ENCODE data around the gene GPR68.
A peak's percentile ranks its signal among the peaks of the same experiment; 100 is the strongest.
"Not testable (repeated sequence)": the region's sequence is repeated elsewhere in the genome, so short reads cannot be mapped to it uniquely, and the experiment has no call there.

The GPR68 gene

GRCh38 chr14:91254461-91254860 is 10.0 kb upstream of the GPR68 start:
- Histone ChIP-seq H3K4me3 (ENCODE audit: low read depth in 1 of 2, low read length in 2 of 2) (no peak overlapping the region), H3K27ac (ENCODE audit: low read depth, low read length) (no peak overlapping the region), H3K4me1 (ENCODE audit: control insufficient read depth in 1 of 2, insufficient read depth in 2 of 2, low read length in 2 of 2) (peaks cover 32 to 42% of the 10 kb centered on the region in 2 donors), H3K27me3 (ENCODE audit: control insufficient read depth in 1 of 2, insufficient read depth in 2 of 2, low read length in 2 of 2) (peaks cover 0 to 7% of the 10 kb centered on the region in 2 donors), H3K9ac (ENCODE audit: low read depth in 1 of 2, low read length in 2 of 2) (no peak overlapping the region), H3K9me3 (ENCODE audit: control insufficient read depth in 1 of 2, low read length in 2 of 2) (no peaks in the 10 kb centered on the region), H3K36me3 (ENCODE audit: control insufficient read depth in 1 of 2, insufficient read depth in 2 of 2, low read length in 2 of 2) (no peaks in the 10 kb centered on the region)

DNA sequence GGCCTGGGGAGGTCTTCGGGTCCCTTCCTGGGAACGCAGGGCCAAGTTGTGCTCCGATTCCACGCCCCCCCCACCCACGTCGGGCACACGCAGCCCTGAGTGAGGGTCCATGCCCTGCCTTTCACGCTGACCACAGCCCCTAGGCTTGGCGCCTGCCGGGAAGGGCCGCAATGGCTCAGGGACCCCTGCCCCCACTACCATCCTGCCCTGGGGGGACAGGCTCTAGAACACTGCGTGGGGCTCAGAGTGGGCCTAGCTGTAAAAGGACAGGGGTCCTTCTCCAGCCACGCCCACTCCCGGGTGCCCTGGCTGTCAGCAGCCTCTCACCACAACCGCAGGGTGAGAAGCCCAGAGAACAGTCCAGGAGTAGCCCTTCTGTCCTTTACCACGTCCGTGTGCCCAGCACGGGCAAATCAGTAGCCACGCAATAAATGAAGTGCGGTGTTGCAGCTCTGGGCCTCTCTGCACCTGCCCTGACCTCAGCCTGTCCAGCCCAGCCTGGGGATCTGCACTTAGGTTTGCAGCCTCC is 9.4 kb upstream of the GPR68 start:
- H3K27me3 ChIP-seq (ENCODE audit: control insufficient read depth in 1 of 2, insufficient read depth in 2 of 2, low read length in 2 of 2): peaks cover 0 to 7% of the 10 kb centered on the region in 2 donors
- no peak overlapping the region for H3K27ac ChIP-seq (ENCODE audit: low read depth, low read length)
- no peaks in the 10 kb centered on the region for H3K36me3 ChIP-seq (ENCODE audit: control insufficient read depth in 1 of 2, insufficient read depth in 2 of 2, low read length in 2 of 2)
- peak overlapping the region; percentile 57 to 66 for H3K4me3 ChIP-seq (ENCODE audit: low read depth in 1 of 2, low read length in 2 of 2)
- H3K9ac ChIP-seq (ENCODE audit: low read depth in 1 of 2, low read length in 2 of 2): peak overlapping the region in 1 of 2 donors; percentile 35
- peaks cover 32 to 42% of the 10 kb centered on the region in 2 donors for H3K4me1 ChIP-seq (ENCODE audit: control insufficient read depth in 1 of 2, insufficient read depth in 2 of 2, low read length in 2 of 2)
- no peaks in the 10 kb centered on the region for H3K9me3 ChIP-seq (ENCODE audit: control insufficient read depth in 1 of 2, low read length in 2 of 2)

- Histone ChIP-seq H3K9me3 (ENCODE audit: control insufficient read depth in 1 of 2, low read length in 2 of 2) (no peaks in the 10 kb centered on the region), H3K4me1 (ENCODE audit: control insufficient read depth in 1 of 2, insufficient read depth in 2 of 2, low read length in 2 of 2) (peaks cover 32 to 42% of the 10 kb centered on the region in 2 donors), H3K36me3 (ENCODE audit: control insufficient read depth in 1 of 2, insufficient read depth in 2 of 2, low read length in 2 of 2) (no peaks in the 10 kb centered on the region), H3K27ac (ENCODE audit: low read depth, low read length) (no peak overlapping the region), H3K4me3 (ENCODE audit: low read depth in 1 of 2, low read length in 2 of 2) (peak overlapping the region; percentile 66), H3K9ac (ENCODE audit: low read depth in 1 of 2, low read length in 2 of 2) (peak overlapping the region; percentile 35 to 57), H3K27me3 (ENCODE audit: control insufficient read depth in 1 of 2, insufficient read depth in 2 of 2, low read length in 2 of 2) (peaks cover 0 to 7% of the 10 kb centered on the region in 2 donors)
Observed at GRCh38 chr14:91252871-91253794, 8.6 kb upstream of the GPR68 start.

- no peaks in the 10 kb centered on the region for H3K36me3 ChIP-seq (ENCODE audit: control insufficient read depth in 1 of 2, insufficient read depth in 2 of 2, low read length in 2 of 2)
- H3K27ac ChIP-seq (ENCODE audit: low read depth, low read length): peak overlapping the region; percentile 17
- no peak overlapping the region for H3K4me3 ChIP-seq (ENCODE audit: low read depth in 1 of 2, low read length in 2 of 2)
- peaks cover 28 to 32% of the 10 kb centered on the region in 2 donors for H3K4me1 ChIP-seq (ENCODE audit: control insufficient read depth in 1 of 2, insufficient read depth in 2 of 2, low read length in 2 of 2)
- no peak overlapping the region for H3K9ac ChIP-seq (ENCODE audit: low read depth in 1 of 2, low read length in 2 of 2)
- H3K9me3 ChIP-seq (ENCODE audit: control insufficient read depth in 1 of 2, low read length in 2 of 2): no peaks in the 10 kb centered on the region
- peaks cover 0 to 7% of the 10 kb centered on the region in 2 donors for H3K27me3 ChIP-seq (ENCODE audit: control insufficient read depth in 1 of 2, insufficient read depth in 2 of 2, low read length in 2 of 2)
Observed at GRCh38 chr14:91250912-91251311, 6.4 kb upstream of the GPR68 start.

DNA sequence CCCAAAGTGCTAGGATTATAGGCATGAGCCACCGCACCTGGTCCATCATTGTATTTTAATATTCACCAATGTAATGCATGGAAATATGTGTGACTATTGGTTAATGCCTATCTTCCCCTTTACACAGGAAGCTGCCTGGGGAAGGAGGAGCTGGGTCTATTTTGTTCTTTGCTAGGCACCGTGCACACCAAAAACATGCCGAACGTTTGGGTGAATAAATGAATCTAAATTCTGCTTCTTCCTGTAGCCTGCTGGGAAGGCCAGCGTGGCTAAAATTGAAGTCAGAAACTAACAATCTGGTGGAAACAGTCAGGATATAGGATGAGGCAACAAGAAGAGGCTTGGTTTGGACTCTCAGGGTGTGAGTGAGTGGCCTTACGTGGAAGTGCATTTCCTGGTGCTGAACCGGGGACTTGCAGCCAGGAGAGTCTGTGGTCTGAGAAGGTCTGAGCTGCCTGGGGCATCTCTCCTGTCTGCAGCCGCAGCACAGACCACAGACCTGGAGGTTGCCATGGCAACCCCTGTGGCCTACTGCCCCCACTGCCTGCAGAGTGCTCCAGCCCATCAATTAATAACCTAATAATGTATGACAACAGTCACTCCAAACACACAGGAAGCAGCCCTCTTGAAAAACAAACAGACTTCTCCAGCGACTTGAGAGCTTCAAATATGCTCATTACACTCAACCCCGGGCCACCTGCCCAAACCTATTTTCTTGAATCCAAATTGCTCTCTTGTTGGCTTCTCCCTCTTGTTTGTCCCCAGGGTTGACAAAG is 5.5 kb upstream of the GPR68 start:
- Histone ChIP-seq H3K27me3 (ENCODE audit: control insufficient read depth in 1 of 2, insufficient read depth in 2 of 2, low read length in 2 of 2) (peaks cover 0 to 7% of the 10 kb centered on the region in 2 donors), H3K9ac (ENCODE audit: low read depth in 1 of 2, low read length in 2 of 2) (no peak overlapping the region), H3K27ac (ENCODE audit: low read depth, low read length) (peak overlapping the region; percentile 17), H3K36me3 (ENCODE audit: control insufficient read depth in 1 of 2, insufficient read depth in 2 of 2, low read length in 2 of 2) (no peaks in the 10 kb centered on the region), H3K9me3 (ENCODE audit: control insufficient read depth in 1 of 2, low read length in 2 of 2) (no peaks in the 10 kb centered on the region), H3K4me3 (ENCODE audit: low read depth in 1 of 2, low read length in 2 of 2) (no peak overlapping the region), H3K4me1 (ENCODE audit: control insufficient read depth in 1 of 2, insufficient read depth in 2 of 2, low read length in 2 of 2) (peaks cover 28 to 32% of the 10 kb centered on the region in 2 donors)

DNA sequence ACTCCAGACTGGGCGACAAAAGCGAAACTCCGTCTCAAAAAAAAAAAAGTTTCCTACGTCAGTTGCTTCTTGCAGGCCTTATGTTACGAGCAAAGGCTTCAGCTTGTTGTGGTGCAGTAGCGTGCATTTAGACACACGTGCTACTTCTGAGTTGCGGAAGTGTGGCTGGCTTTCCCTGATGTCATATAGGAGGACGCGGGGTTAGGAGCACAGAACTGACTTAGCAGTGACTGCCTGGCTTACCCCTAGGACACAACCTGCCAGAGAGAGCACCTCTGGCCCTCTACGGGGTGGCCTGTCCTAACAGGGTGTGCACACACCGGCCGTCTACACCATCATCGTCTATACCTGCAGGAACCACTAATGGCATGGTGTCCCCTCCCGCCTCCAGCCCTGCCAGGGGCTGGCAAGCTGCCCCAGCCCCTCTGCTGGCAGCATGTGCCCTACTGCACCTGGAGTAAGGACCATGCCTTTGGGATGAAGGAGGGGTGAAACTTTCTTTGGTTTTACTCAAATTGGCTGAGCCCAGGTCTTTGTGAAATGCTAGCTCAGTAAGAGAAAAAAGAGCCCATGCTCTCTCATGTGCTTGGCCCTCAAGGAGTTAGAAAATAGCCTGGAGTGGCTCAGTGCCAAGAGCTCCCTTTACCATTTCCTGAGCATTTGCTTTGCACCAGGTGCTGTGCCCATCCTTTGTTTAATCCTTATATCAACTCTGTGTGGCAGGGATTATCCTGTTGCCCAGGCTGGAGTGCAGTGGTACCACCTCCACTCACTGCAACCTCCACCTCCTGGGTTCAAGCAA is 1.7 kb upstream of the GPR68 start:
- Histone ChIP-seq H3K4me3 (ENCODE audit: low read depth in 1 of 2, low read length in 2 of 2) (no peak overlapping the region), H3K9me3 (ENCODE audit: control insufficient read depth in 1 of 2, low read length in 2 of 2) (no peaks in the 10 kb centered on the region), H3K36me3 (ENCODE audit: control insufficient read depth in 1 of 2, insufficient read depth in 2 of 2, low read length in 2 of 2) (no peaks in the 10 kb centered on the region), H3K27ac (ENCODE audit: low read depth, low read length) (no peak overlapping the region), H3K4me1 (ENCODE audit: control insufficient read depth in 1 of 2, insufficient read depth in 2 of 2, low read length in 2 of 2) (peaks cover 20 to 40% of the 10 kb centered on the region in 2 donors), H3K9ac (ENCODE audit: low read depth in 1 of 2, low read length in 2 of 2) (no peak overlapping the region), H3K27me3 (ENCODE audit: control insufficient read depth in 1 of 2, insufficient read depth in 2 of 2, low read length in 2 of 2) (no peaks in the 10 kb centered on the region)

DNA sequence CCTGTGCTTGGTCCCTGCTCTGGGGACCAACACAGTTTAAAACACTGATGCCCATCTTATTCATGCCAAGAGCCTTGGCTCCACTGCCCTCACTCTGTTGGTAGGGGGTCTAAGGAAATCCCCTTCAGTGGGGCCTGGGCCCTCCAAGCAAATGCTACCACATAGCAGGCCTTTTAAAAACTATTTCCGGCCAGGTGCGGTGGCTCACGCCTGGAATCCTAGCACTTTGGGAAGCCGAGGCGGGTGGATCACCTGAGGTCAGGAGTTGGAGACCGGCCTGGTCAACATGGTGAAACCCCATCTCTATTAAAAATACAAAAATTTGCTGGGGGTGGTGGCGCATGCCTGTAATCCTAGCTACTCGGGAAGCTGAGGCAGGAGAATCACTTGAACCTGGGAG is 1.1 kb upstream of the GPR68 start:
- not testable (repeated sequence) for H3K27me3 ChIP-seq (ENCODE audit: control insufficient read depth in 1 of 2, insufficient read depth in 2 of 2, low read length in 2 of 2); H3K27ac ChIP-seq (ENCODE audit: low read depth, low read length); H3K9ac ChIP-seq (ENCODE audit: low read depth in 1 of 2, low read length in 2 of 2); H3K4me3 ChIP-seq (ENCODE audit: low read depth in 1 of 2, low read length in 2 of 2); H3K36me3 ChIP-seq (ENCODE audit: control insufficient read depth in 1 of 2, insufficient read depth in 2 of 2, low read length in 2 of 2); H3K9me3 ChIP-seq (ENCODE audit: control insufficient read depth in 1 of 2, low read length in 2 of 2)
- peaks cover 15 to 35% of the 10 kb centered on the region in 2 donors for H3K4me1 ChIP-seq (ENCODE audit: control insufficient read depth in 1 of 2, insufficient read depth in 2 of 2, low read length in 2 of 2)

DNA sequence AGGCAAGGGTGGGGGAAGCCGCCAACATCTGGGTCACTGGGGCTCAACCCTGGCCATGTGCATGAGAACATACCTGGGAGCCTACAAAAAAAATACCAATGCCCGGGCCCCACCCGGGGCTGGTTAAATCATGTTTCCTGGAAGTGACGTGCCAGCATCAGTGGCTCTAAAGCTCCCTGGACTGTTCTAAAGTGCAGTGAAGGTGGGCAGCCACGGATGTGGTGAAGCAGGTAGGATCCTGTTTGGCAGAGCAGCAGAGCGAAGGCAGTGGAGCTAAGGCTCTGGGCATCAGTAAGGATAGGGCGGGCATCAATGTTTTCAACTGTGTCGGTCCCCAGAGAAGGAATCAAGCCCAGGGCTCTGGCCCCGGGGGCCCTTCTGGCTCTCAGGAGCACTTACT is 525 bp upstream of the GPR68 start:
- Histone ChIP-seq H3K36me3 (ENCODE audit: control insufficient read depth in 1 of 2, insufficient read depth in 2 of 2, low read length in 2 of 2) (no peaks in the 10 kb centered on the region), H3K4me1 (ENCODE audit: control insufficient read depth in 1 of 2, insufficient read depth in 2 of 2, low read length in 2 of 2) (peaks cover 9 to 29% of the 10 kb centered on the region in 2 donors), H3K4me3 (ENCODE audit: low read depth in 1 of 2, low read length in 2 of 2) (peak overlapping the region; percentile 27 to 57), H3K9ac (ENCODE audit: low read depth in 1 of 2, low read length in 2 of 2) (peak overlapping the region in 1 of 2 donors; percentile 18), H3K9me3 (ENCODE audit: control insufficient read depth in 1 of 2, low read length in 2 of 2) (no peaks in the 10 kb centered on the region), H3K27ac (ENCODE audit: low read depth, low read length) (no peak overlapping the region), H3K27me3 (ENCODE audit: control insufficient read depth in 1 of 2, insufficient read depth in 2 of 2, low read length in 2 of 2) (no peaks in the 10 kb centered on the region)

- Histone ChIP-seq H3K9ac (ENCODE audit: low read depth in 1 of 2, low read length in 2 of 2) (peak overlapping the region in 1 of 2 donors; percentile 42), H3K9me3 (ENCODE audit: control insufficient read depth in 1 of 2, low read length in 2 of 2) (no peaks in the 10 kb centered on the region), H3K36me3 (ENCODE audit: control insufficient read depth in 1 of 2, insufficient read depth in 2 of 2, low read length in 2 of 2) (no peaks in the 10 kb centered on the region), H3K27ac (ENCODE audit: low read depth, low read length) (no peak overlapping the region), H3K4me1 (ENCODE audit: control insufficient read depth in 1 of 2, insufficient read depth in 2 of 2, low read length in 2 of 2) (peaks cover 4 to 29% of the 10 kb centered on the region in 2 donors), H3K27me3 (ENCODE audit: control insufficient read depth in 1 of 2, insufficient read depth in 2 of 2, low read length in 2 of 2) (no peaks in the 10 kb centered on the region), H3K4me3 (ENCODE audit: low read depth in 1 of 2, low read length in 2 of 2) (peak overlapping the region; percentile 50 to 56)
Observed at GRCh38 chr14:91243074-91243471, 1.4 kb downstream of the GPR68 start.

All from duodenal mucosa (tissue), 2 donors.